Stimulated activated CD4-positive, alpha-beta T cell treated with anti-CD3 and anti-CD28 coated beads, Interleukin-4, amount 100 ng/mL, for 4 hours (primary cell): ENCODE data around the gene MARK1.

Experiments
- DNase-seq, 2 experiments: peaks; one replicate each; pipeline ENCODE4 v3.0.0-alpha.2; 2020

Gene MARK1

GRCh38 chr1:220527908-220528678 is at the start of gene MARK1:
MARK1 (plus strand) TSS chr1:220528136; CDS start chr1:220528823, 687 bp downstream.
- DNase-seq, result peak in 1 of 2 experiments; percentile 5

- DNase-seq, result no peak
Observed at GRCh38 chr1:220483700-220484099, 44.2 kb upstream of the MARK1 start.

GRCh38 chr1:220484135-220484534 is 43.8 kb upstream of the MARK1 start:
- DNase-seq, result no peak

- DNase-seq, result no peak
Observed at GRCh38 chr1:220485131-220485530, 42.8 kb upstream of the MARK1 start.

- no peak for DNase-seq
Observed at GRCh38 chr1:220485791-220486190, 42.1 kb upstream of the MARK1 start.

- DNase-seq, result peak in 1 of 2 experiments; percentile 2
Observed at GRCh38 chr1:220487297-220487820, 40.6 kb upstream of the MARK1 start.

GRCh38 chr1:220491891-220492290 is 36.0 kb upstream of the MARK1 start:
- no peak for DNase-seq

- no peak for DNase-seq
Observed at GRCh38 chr1:220497220-220497947, 30.6 kb upstream of the MARK1 start.

- DNase-seq, result no peak
Observed at GRCh38 chr1:220498188-220498587, 29.7 kb upstream of the MARK1 start.

- DNase-seq, result no peak
Observed at GRCh38 chr1:220500372-220500771, 27.6 kb upstream of the MARK1 start.

GRCh38 chr1:220504329-220504728 is 23.6 kb upstream of the MARK1 start:
- no peak for DNase-seq

- DNase-seq, result no peak
Observed at GRCh38 chr1:220507085-220507484, 20.9 kb upstream of the MARK1 start.

- no peak for DNase-seq
Observed at GRCh38 chr1:220511179-220511578, 16.8 kb upstream of the MARK1 start.

- DNase-seq, result no peak
Observed at GRCh38 chr1:220511785-220512184, 16.2 kb upstream of the MARK1 start.

- no peak for DNase-seq
Observed at GRCh38 chr1:220513834-220514233, 14.1 kb upstream of the MARK1 start.

GRCh38 chr1:220514256-220514655 is 13.7 kb upstream of the MARK1 start:
- no peak for DNase-seq

- no peak for DNase-seq
Observed at GRCh38 chr1:220516014-220516721, 11.8 kb upstream of the MARK1 start.

- no peak for DNase-seq
Observed at GRCh38 chr1:220516722-220517042, 11.3 kb upstream of the MARK1 start.

- no peak for DNase-seq
Observed at GRCh38 chr1:220521778-220522177, 6.2 kb upstream of the MARK1 start.

GRCh38 chr1:220526294-220526693 is 1.6 kb upstream of the MARK1 start:
- no peak for DNase-seq

GRCh38 chr1:220527279-220527907 is 543 bp upstream of the MARK1 start:
- DNase-seq, result no peak

GRCh38 chr1:220528679-220529501 is 954 bp downstream of the MARK1 start:
- no peak for DNase-seq
